DOHH2 (cell line): ENCODE results near the gene TUBB4B.

ENCODE experiments used
- EZH2phosphoT487 ChIP-seq: fragments of 200-600 bp; sonication (generic); IDR thresholded peaks from 2 replicates; pipeline ENCODE4 v1.6.1; 2017; ENCODE audit warnings: borderline replicate concordance, mild to moderate bottlenecking, antibody characterized with exemption, low read length, moderate library complexity, mixed read lengths
- TF ChIP-seq, protein P1 (sequence below): fragments of 200-600 bp; sonication (generic); IDR thresholded peaks from one replicate; pipeline ENCODE4 v1.5.1; 2014; ENCODE audit warnings: antibody characterized with exemption, mild to moderate bottlenecking, low read depth, low read length; ENCODE audit not compliant: poor library complexity, severe bottlenecking

DNA sequence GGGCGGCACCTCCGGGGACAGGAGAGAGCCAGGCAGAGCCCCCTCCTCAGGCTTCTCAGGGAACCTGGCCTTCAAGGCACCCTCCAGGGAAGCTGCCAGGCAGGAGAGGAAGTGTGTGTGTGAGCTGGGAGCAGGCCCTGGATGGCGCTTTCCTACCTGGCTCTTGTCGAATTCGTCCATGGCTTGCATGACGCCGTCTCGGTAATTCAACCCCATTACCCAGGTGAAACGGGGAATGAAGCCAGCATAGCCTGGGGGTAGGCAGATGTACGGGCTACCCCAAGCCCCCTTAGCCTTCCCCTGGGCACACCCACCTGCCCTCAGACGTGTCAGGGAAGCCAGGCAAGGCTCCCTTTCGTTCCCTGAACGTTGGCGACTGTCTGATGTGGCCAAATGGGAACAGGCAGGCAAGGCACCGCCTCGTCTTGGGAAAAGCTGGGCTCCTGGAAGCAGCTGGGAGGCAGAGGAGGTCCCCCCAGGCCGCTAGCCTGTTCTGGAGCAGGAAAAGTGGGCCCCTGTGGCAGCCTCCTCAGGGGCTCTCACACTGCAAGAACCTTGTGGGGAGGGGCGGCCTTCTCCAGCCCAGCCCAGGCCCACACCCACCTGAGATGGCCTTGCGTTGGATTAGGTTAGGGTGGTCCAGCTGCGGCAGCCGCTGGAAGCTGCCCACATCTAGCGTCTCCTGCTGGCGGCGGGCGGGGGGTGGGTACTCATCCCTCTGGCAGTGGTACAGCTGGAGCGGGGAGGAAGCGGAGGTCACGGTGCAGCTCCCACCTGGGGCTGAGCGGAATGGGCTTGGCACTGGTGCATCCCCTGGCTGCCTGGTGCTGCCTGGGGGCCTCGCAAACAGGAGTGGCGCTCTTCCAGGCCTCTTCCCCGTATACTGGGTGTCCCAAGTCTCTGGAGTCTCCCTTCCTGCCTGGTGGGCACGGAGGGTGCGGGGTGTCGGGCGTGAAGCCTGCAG is 3.7 kb downstream of the TUBB4B start:
- TF ChIP-seq, protein P1, sequence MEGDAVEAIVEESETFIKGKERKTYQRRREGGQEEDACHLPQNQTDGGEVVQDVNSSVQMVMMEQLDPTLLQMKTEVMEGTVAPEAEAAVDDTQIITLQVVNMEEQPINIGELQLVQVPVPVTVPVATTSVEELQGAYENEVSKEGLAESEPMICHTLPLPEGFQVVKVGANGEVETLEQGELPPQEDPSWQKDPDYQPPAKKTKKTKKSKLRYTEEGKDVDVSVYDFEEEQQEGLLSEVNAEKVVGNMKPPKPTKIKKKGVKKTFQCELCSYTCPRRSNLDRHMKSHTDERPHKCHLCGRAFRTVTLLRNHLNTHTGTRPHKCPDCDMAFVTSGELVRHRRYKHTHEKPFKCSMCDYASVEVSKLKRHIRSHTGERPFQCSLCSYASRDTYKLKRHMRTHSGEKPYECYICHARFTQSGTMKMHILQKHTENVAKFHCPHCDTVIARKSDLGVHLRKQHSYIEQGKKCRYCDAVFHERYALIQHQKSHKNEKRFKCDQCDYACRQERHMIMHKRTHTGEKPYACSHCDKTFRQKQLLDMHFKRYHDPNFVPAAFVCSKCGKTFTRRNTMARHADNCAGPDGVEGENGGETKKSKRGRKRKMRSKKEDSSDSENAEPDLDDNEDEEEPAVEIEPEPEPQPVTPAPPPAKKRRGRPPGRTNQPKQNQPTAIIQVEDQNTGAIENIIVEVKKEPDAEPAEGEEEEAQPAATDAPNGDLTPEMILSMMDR, result no peak
- no peak for TF ChIP-seq EZH2phosphoT487
